MM.1S (cell line): ENCODE measurements around the gene PDE10A.

Experiments used
- DNase-seq: peaks from one replicate; pipeline ENCODE4 v3.0.0-alpha.2; 2015
- H2AFZ ChIP-seq: fragments of 300-600 bp; sonication (generic); 2 replicates; pipeline ENCODE4 v1.6.0; 2016; ENCODE audit warnings: antibody characterized with exemption, low read length
- H3F3A ChIP-seq: fragments of 300-600 bp; sonication (generic); 2 replicates; pipeline ENCODE4 v1.6.1; 2016; ENCODE audit warnings: mild to moderate bottlenecking, antibody characterized with exemption, low read length, moderate library complexity, mixed read lengths; ENCODE audit not compliant: insufficient read depth
- H3K27ac ChIP-seq: fragments of 300-600 bp; sonication (generic); 2 replicates; pipeline ENCODE4 v1.5.1; 2016; ENCODE audit warnings: mild to moderate bottlenecking, low read length
- H3K27me3 ChIP-seq: fragments of 300-600 bp; sonication (generic); replicated peaks from 2 replicates; pipeline ENCODE4 v1.6.0; 2016; ENCODE audit warnings: low read length; ENCODE audit not compliant: insufficient read depth
- H3K36me3 ChIP-seq: fragments of 300-600 bp; sonication (generic); replicated peaks from 2 replicates; pipeline ENCODE4 v1.6.1; 2016; ENCODE audit warnings: mild to moderate bottlenecking, low read length, mixed read lengths; ENCODE audit not compliant: insufficient read depth
- H3K4me1 ChIP-seq: fragments of 300-600 bp; sonication (generic); 2 replicates; pipeline ENCODE4 v1.6.1; 2016; ENCODE audit warnings: low read length, mixed read lengths
- H3K4me2 ChIP-seq: fragments of 300-600 bp; sonication (generic); 2 replicates; pipeline ENCODE4 v1.6.0; 2016; ENCODE audit warnings: low read depth, low read length
- H3K4me3 ChIP-seq: fragments of 300-600 bp; sonication (generic); 2 replicates; pipeline ENCODE4 v1.5.1; 2016; ENCODE audit warnings: low read length, mixed read lengths
- H3K79me2 ChIP-seq: fragments of 300-600 bp; sonication (generic); 2 replicates; pipeline ENCODE4 v1.6.1; 2016; ENCODE audit warnings: mixed run types, low read length, mixed read lengths
- H3K9ac ChIP-seq: fragments of 300-600 bp; sonication (generic); 2 replicates; pipeline ENCODE4 v1.6.1; 2016; ENCODE audit warnings: low read length, mixed read lengths
- H3K9me2 ChIP-seq: fragments of 300-600 bp; sonication (generic); replicated peaks from 2 replicates; pipeline ENCODE4 v1.6.1; 2016; ENCODE audit warnings: mild to moderate bottlenecking, low read length, mixed read lengths; ENCODE audit not compliant: insufficient read depth
- H3K9me3 ChIP-seq: fragments of 300-600 bp; sonication (generic); replicated peaks from 2 replicates; pipeline ENCODE4 v1.6.1; 2016; ENCODE audit warnings: mild to moderate bottlenecking, low read length, mixed read lengths; ENCODE audit not compliant: insufficient read depth
- H4K20me1 ChIP-seq: fragments of 300-600 bp; sonication (generic); 2 replicates; pipeline ENCODE4 v1.6.1; 2016; ENCODE audit warnings: mild to moderate bottlenecking, low read length, moderate library complexity, mixed read lengths; ENCODE audit not compliant: insufficient read depth
- CTCF ChIP-seq: fragments of 300-600 bp; sonication (generic); IDR thresholded peaks from 2 replicates; pipeline ENCODE4 v1.5.1; 2016; ENCODE audit warnings: antibody characterized with exemption, low read length, mixed read lengths
- EZH2 ChIP-seq: fragments of 300-600 bp; sonication (generic); optimal IDR thresholded peaks from 2 replicates; pipeline ENCODE3; 2017; ENCODE audit warnings: low read depth, mild to moderate bottlenecking, antibody characterized with exemption, low read length, mixed read lengths
- EZH2phosphoT487 ChIP-seq: fragments of 300-600 bp; sonication (generic); IDR thresholded peaks from 2 replicates; pipeline ENCODE4 v1.6.1; 2018; ENCODE audit warnings: antibody characterized with exemption, low read length

PDE10A gene

DNA sequence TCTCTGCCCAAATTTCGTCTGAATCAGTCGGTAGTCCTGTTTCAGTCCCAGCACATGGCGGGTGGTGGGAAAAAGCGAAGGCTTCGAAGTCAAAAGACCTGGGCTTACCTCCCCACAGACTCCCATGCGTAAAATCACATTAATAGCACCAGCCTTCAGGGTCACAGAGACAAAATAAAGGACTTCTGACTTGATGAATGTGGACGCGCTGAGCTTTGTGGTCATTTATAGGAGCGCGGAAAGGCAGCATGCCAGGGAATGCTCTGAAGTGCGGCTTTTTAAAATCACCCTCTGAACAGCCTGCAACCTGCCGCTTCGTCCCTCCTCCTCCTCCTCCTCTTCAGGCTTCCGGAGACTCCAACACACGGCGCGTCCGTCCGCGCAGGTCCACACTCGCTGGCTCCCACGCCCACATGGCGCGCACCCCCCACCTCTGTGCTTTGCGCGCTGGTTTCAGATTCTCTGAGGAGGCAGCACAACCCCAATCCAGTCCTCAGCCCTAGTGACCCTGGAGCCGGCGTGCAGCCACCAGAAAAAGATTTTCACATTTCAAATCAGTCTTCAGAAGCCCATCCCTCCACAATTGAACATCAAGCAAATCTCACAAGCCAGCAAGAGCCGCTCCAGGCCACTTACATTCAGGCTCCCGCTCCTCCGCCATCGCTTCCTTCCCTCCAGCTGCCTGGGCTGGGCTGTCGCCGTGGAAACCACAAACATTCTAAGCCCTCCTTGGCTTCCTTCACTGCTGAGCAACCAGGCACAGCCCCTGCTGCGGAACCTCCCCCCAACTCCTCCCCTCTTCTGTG, 353.9 kb downstream of the PDE10A start, which contains the start of gene C6orf118:
C6orf118 (minus strand) TSS at position 680 of the 806 bp plus-strand sequence; CDS start at position 661, 19 bp downstream.
- no peaks in the 10 kb centered on the region for H3K36me3 ChIP-seq
- no peaks in the 10 kb centered on the region for H3K27me3 ChIP-seq
- no peak within 1 kb of the TSS for H3K9ac ChIP-seq
- H3K4me1 ChIP-seq: no peaks in the 10 kb centered on the region
- no peaks in the 10 kb centered on the region for H3K9me2 ChIP-seq
- no peak within 1 kb of the TSS for H2AFZ ChIP-seq
- no peak within 1 kb of the TSS for H3K27ac ChIP-seq
- H3F3A ChIP-seq: no peaks in the 10 kb centered on the region
- H3K79me2 ChIP-seq: no peaks in the 10 kb centered on the region
- H3K4me3 ChIP-seq: no peak within 1 kb of the TSS
- no peaks in the 10 kb centered on the region for H3K9me3 ChIP-seq
- TF ChIP-seq CTCF (no peak), EZH2phosphoT487 (no peak), EZH2 (no peak)
- no peak within 1 kb of the TSS for H3K4me2 ChIP-seq
- H4K20me1 ChIP-seq: no peaks in the 10 kb centered on the region
- no peak for DNase-seq

GRCh38 chr6:165306955-165307354, 356.1 kb downstream of the PDE10A start:
- H3F3A ChIP-seq: no peaks in the 10 kb centered on the region
- no peak for DNase-seq

DNA sequence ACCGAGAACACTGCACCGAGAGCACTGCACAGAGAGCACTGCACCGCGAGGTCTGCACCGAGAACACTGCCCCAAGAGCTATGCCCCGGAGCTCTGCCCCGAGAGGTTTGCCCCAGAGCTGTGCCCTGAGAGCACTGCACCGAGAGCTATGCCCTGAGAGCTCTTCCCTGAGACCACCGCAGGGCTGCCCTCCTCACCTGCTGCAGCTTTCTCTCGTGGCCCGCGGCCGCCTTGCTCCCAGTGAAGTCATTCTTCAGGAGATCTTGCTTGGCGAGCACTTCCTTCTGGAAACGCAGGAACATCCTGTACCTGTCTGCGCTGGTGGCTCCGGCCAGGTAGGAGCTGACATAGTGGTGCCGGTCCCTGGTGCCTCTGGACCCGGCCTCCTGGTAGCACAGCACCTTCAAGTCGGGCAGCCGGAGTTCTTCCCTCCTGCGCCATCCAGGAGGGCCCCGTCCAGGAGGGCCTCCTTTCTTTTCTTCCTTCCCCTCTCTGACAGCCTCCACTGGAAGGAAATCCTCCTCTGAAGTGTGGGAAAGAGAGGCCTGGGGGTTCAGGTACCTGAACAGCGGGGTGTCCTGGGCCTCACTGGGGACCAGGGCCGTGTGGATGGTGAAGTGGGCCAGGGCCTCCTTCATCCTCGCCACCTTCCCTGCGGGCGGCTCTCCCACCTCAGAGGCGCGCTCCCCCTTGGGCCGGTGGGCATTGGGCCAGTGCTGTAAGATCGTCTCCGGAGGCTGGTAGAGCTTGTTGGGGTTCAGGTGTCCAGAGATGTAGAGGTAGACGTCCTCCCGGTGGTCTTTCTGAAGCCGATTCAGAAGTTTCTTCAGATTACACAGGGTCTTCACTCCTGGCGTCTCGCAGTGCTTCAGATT, 361.4 kb downstream of the PDE10A start:
- Histone ChIP-seq H2AFZ (no peak overlapping the region), H3K4me1 (no peaks in the 10 kb centered on the region), H3K4me2 (no peak overlapping the region), H3K9ac (no peak overlapping the region), H3F3A (no peaks in the 10 kb centered on the region), H3K9me3 (no peaks in the 10 kb centered on the region), H3K79me2 (no peaks in the 10 kb centered on the region), H3K27me3 (no peaks in the 10 kb centered on the region), H3K9me2 (no peaks in the 10 kb centered on the region), H4K20me1 (no peaks in the 10 kb centered on the region), H3K4me3 (no peak overlapping the region), H3K36me3 (no peaks in the 10 kb centered on the region), H3K27ac (no peak overlapping the region)
- no peak for DNase-seq
- TF ChIP-seq EZH2 (no peak), EZH2phosphoT487 (no peak), CTCF (no peak)

More at GRCh38 chr6:165306955-165307354, 356.1 kb downstream of the PDE10A start:
- no peak overlapping the region for H3K9ac ChIP-seq
- no peak overlapping the region for H3K4me2 ChIP-seq
- no peaks in the 10 kb centered on the region for H3K4me1 ChIP-seq
- no peaks in the 10 kb centered on the region for H3K9me3 ChIP-seq
- no peaks in the 10 kb centered on the region for H3K27me3 ChIP-seq
- H3K27ac ChIP-seq: no peak overlapping the region
- no peaks in the 10 kb centered on the region for H3K79me2 ChIP-seq
- H2AFZ ChIP-seq: no peak overlapping the region
- H3K36me3 ChIP-seq: no peaks in the 10 kb centered on the region
- no peak overlapping the region for H3K4me3 ChIP-seq
- no peaks in the 10 kb centered on the region for H4K20me1 ChIP-seq
- no peaks in the 10 kb centered on the region for H3K9me2 ChIP-seq
- TF ChIP-seq EZH2phosphoT487: no peak
- TF ChIP-seq EZH2: no peak
- no peak for TF ChIP-seq CTCF
